Memory B cell (primary cell): ENCODE data around the gene VSTM1.
"Not testable (repeated sequence)": the region's sequence is repeated elsewhere in the genome, so short reads cannot be mapped to it uniquely, and the experiment has no call there.

Source experiments
- ATAC-seq: fragments of 150-1000 bp; cut with Tn5 transposase; 2 replicates; pipeline ENCODE4 v1.10.0; 2021; ENCODE audit warnings: low read depth, mild to moderate bottlenecking, moderate library complexity
- DNase-seq, 2 donors: peaks; one replicate each; pipeline ENCODE4 v3.0.0; 2022; ENCODE audit warnings: low spot score in 2 of 2
- H3K27ac Mint-ChIP-seq: one replicate; pipeline ENCODE4 v1.8.0; 2022; ENCODE audit warnings: mild to moderate bottlenecking, moderate library complexity, mixed read lengths
- H3K27me3 Mint-ChIP-seq: one replicate; pipeline ENCODE4 v1.8.0; 2022; ENCODE audit warnings: mixed read lengths
- H3K36me3 Mint-ChIP-seq: one replicate; pipeline ENCODE4 v1.8.0; 2022; ENCODE audit warnings: mild to moderate bottlenecking, mixed read lengths
- H3K4me1 Mint-ChIP-seq: one replicate; pipeline ENCODE4 v1.8.0; 2022; ENCODE audit warnings: mixed read lengths
- H3K4me3 Mint-ChIP-seq: one replicate; pipeline ENCODE4 v1.8.0; 2022; ENCODE audit warnings: mild to moderate bottlenecking, moderate library complexity, mixed read lengths
- H3K9me3 Mint-ChIP-seq: one replicate; pipeline ENCODE4 v1.8.0; 2022; ENCODE audit warnings: mixed read lengths

The VSTM1 gene

GRCh38 chr19:54040003-54040402, 23.7 kb downstream of the VSTM1 start:
- Mint-ChIP-seq H3K4me1 (no peaks in the 10 kb centered on the region), H3K36me3 (no peaks in the 10 kb centered on the region), H3K4me3 (no peak overlapping the region), H3K27me3 (peaks cover 1% of the 10 kb centered on the region), H3K9me3 (peaks cover 6% of the 10 kb centered on the region), H3K27ac (no peak overlapping the region)
- DNase-seq (no peak), ATAC-seq (no peak)

- H3K4me3 Mint-ChIP-seq, H3K36me3 Mint-ChIP-seq, H3K4me1 Mint-ChIP-seq, H3K27ac Mint-ChIP-seq, H3K9me3 Mint-ChIP-seq, DNase-seq, ATAC-seq, H3K27me3 Mint-ChIP-seq: not testable (repeated sequence)
Observed at GRCh38 chr19:54036542-54036941, 27.2 kb downstream of the VSTM1 start.

DNA sequence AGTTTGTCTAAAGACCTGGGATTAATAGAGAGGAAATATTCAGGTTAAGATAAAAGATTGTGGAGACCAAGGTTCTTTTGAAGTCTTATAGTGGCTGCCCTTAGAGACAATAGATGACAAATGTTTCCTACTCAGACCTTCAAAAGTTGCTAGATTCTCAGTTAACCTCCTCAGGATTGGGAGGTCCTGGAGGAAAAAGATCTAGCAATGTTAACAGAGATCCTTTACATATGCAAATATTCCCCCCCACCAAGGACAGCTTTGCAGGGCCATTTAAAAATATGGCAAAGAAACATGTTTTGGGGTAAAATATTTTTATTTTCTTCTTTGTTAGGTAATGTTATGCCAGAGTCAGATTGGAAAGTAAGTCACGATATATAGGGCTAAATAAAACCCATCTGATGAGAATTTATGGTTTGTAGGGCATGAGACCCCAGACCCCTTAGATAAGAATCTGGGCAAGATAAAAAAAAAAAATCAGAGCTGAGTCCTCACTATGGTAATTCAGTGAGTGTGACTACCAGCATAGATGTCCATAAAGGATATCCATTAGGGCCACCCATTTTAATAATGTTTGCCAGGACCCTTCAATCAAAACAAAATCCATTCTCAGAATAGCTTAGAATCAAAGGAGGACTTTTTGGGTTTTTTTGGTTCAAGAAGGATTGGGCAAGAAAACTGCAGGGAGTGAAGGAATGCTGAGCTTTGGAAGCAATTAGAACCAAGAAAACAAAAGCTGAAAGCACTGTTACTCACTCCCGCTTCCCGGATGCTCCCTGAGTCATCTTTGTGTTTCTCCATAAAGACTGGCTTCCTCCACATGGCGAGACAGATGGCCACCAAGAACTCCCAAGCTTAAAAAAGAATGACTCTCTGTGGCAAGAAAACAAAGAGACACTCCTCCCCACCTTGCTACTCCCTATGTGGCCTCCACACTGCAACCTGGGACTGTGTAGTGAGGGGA, 28.2 kb downstream of the VSTM1 start:
- DNase-seq (no peak), ATAC-seq (no peak)
- Mint-ChIP-seq H3K4me1 (no peaks in the 10 kb centered on the region), H3K4me3 (no peak overlapping the region), H3K9me3 (peaks cover 5% of the 10 kb centered on the region), H3K27me3 (peaks cover 3% of the 10 kb centered on the region), H3K27ac (no peak overlapping the region), H3K36me3 (no peaks in the 10 kb centered on the region)

- no peak overlapping the region for H3K27ac Mint-ChIP-seq
- DNase-seq (no peak), ATAC-seq (no peak)
- peaks cover 8% of the 10 kb centered on the region for H3K27me3 Mint-ChIP-seq
- H3K9me3 Mint-ChIP-seq: peaks cover 2% of the 10 kb centered on the region
- no peaks in the 10 kb centered on the region for H3K4me1 Mint-ChIP-seq
- H3K4me3 Mint-ChIP-seq: no peak overlapping the region
- no peaks in the 10 kb centered on the region for H3K36me3 Mint-ChIP-seq
Observed at GRCh38 chr19:54030895-54031586, 32.7 kb downstream of the VSTM1 start.

- ATAC-seq: no peak
- peaks cover 8% of the 10 kb centered on the region for H3K27me3 Mint-ChIP-seq
- no peaks in the 10 kb centered on the region for H3K36me3 Mint-ChIP-seq
Observed at GRCh38 chr19:54029930-54030490, 33.7 kb downstream of the VSTM1 start.

GRCh38 chr19:54029301-54029700, 34.4 kb downstream of the VSTM1 start:
- no peaks in the 10 kb centered on the region for H3K36me3 Mint-ChIP-seq
- no peaks in the 10 kb centered on the region for H3K4me1 Mint-ChIP-seq
- peaks cover 8% of the 10 kb centered on the region for H3K27me3 Mint-ChIP-seq

More at GRCh38 chr19:54029930-54030490, 33.7 kb downstream of the VSTM1 start:
- no peak overlapping the region for H3K27ac Mint-ChIP-seq
- peak in 1 of 2 donors; percentile 27 for DNase-seq
- H3K4me3 Mint-ChIP-seq: no peak overlapping the region
- no peaks in the 10 kb centered on the region for H3K4me1 Mint-ChIP-seq
- H3K9me3 Mint-ChIP-seq: peaks cover 2% of the 10 kb centered on the region

GRCh38 chr19:54026656-54027055, 37.0 kb downstream of the VSTM1 start:
- H3K4me3 Mint-ChIP-seq: no peak overlapping the region
- H3K27me3 Mint-ChIP-seq: peaks cover 11% of the 10 kb centered on the region
- no peak overlapping the region for H3K27ac Mint-ChIP-seq
- peaks cover 3% of the 10 kb centered on the region for H3K9me3 Mint-ChIP-seq
- ATAC-seq (no peak), DNase-seq (no peak)
- H3K4me1 Mint-ChIP-seq: no peaks in the 10 kb centered on the region
- H3K36me3 Mint-ChIP-seq: peaks cover under 1% of the 10 kb centered on the region

More at GRCh38 chr19:54029301-54029700, 34.4 kb downstream of the VSTM1 start:
- no peak overlapping the region for H3K27ac Mint-ChIP-seq
- ATAC-seq (no peak), DNase-seq (no peak)
- H3K4me3 Mint-ChIP-seq: no peak overlapping the region
- peaks cover 2% of the 10 kb centered on the region for H3K9me3 Mint-ChIP-seq

GRCh38 chr19:54024660-54025059, 39.0 kb downstream of the VSTM1 start:
- DNase-seq (no peak), ATAC-seq (no peak)
- H3K27me3 Mint-ChIP-seq: peaks cover 11% of the 10 kb centered on the region
- H3K27ac Mint-ChIP-seq: no peak overlapping the region
- peaks cover 4% of the 10 kb centered on the region for H3K9me3 Mint-ChIP-seq
- H3K4me3 Mint-ChIP-seq: no peak overlapping the region
- H3K36me3 Mint-ChIP-seq: peaks cover 4% of the 10 kb centered on the region
- no peaks in the 10 kb centered on the region for H3K4me1 Mint-ChIP-seq

GRCh38 chr19:54023191-54023590, 40.5 kb downstream of the VSTM1 start:
- H3K27ac Mint-ChIP-seq: no peak overlapping the region
- peaks cover 4% of the 10 kb centered on the region for H3K9me3 Mint-ChIP-seq
- H3K27me3 Mint-ChIP-seq: peaks cover 8% of the 10 kb centered on the region
- H3K36me3 Mint-ChIP-seq: peaks cover 4% of the 10 kb centered on the region
- H3K4me3 Mint-ChIP-seq: no peak overlapping the region
- no peak for DNase-seq
- ATAC-seq: no peak
- no peaks in the 10 kb centered on the region for H3K4me1 Mint-ChIP-seq

GRCh38 chr19:54021932-54022331, 41.8 kb downstream of the VSTM1 start:
- Mint-ChIP-seq H3K9me3 (peaks cover 6% of the 10 kb centered on the region), H3K27me3 (peaks cover 11% of the 10 kb centered on the region), H3K4me3 (no peak overlapping the region), H3K27ac (no peak overlapping the region), H3K4me1 (no peaks in the 10 kb centered on the region), H3K36me3 (peaks cover 4% of the 10 kb centered on the region)
- DNase-seq (no peak), ATAC-seq (no peak)

GRCh38 chr19:54021363-54021762, 42.3 kb downstream of the VSTM1 start:
- peaks cover 4% of the 10 kb centered on the region for H3K36me3 Mint-ChIP-seq
- DNase-seq (no peak), ATAC-seq (no peak)
- H3K4me3 Mint-ChIP-seq: no peak overlapping the region
- peaks cover 11% of the 10 kb centered on the region for H3K27me3 Mint-ChIP-seq
- H3K27ac Mint-ChIP-seq: no peak overlapping the region
- H3K9me3 Mint-ChIP-seq: peaks cover 6% of the 10 kb centered on the region
- H3K4me1 Mint-ChIP-seq: no peaks in the 10 kb centered on the region

DNA sequence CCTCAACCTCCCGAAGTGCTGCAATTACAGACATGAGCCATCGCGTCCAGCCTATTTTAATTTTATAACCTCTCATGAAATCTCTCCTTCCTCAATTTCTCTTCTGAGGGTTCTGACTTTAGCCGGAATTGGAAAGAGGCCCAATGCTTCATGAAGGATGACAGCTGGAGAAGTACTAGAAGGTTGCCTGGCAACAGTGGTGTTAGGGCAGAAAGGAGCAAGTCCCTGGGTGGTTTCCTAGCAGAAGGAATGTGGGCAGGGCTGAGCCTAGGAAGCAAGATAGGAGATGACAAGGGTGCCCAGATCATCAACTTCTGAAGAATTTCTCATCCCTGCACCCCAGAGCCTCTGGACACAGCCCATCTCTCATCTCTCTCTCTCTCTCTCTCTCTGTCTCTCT, 46.4 kb downstream of the VSTM1 start:
- ATAC-seq (no peak), DNase-seq (no peak)
- Mint-ChIP-seq H3K9me3 (peaks cover 10% of the 10 kb centered on the region), H3K4me3 (no peak overlapping the region), H3K4me1 (peaks cover 3% of the 10 kb centered on the region), H3K36me3 (peaks cover 6% of the 10 kb centered on the region), H3K27ac (no peak overlapping the region), H3K27me3 (peaks cover 9% of the 10 kb centered on the region)

DNA sequence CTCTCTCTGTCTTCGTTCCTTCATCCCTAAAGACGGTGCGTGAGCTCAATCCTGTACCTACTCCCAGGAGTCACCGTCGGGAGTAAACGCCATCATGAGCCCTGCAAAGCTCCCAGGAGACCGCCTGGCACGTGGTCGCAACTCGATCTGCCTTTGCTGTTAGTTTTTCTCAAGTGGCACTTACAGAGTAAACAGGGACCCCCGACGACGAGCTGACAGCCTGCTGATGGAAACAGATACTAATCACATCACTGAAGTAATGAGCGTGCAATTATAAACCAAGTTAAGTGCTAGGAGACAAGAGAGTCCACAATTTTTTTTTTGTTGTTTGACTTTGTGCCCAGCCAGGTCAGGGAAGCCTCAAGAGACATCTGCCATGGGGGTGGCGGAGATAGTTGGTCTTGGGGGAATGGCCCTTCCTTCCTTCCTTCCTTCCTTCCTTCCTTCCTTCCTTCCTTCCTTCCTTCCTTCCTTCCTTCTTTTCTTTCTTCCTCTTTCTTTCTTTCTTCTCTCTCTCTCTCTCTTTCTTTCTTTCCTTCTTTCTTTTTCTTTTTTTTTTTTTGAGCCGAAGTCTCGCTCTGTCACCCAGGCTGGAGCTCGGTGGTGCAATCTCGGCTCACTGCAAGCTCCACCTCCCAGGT, 48.7 kb downstream of the VSTM1 start:
- Mint-ChIP-seq H3K4me1 (peaks cover 3% of the 10 kb centered on the region), H3K36me3 (peaks cover 5% of the 10 kb centered on the region), H3K27ac (no peak overlapping the region), H3K4me3 (no peak overlapping the region), H3K27me3 (peaks cover 7% of the 10 kb centered on the region), H3K9me3 (peaks cover 9% of the 10 kb centered on the region)
- DNase-seq (no peak), ATAC-seq (no peak)

GRCh38 chr19:54013866-54014265, 49.8 kb downstream of the VSTM1 start:
- Mint-ChIP-seq H3K27ac (no peak overlapping the region), H3K36me3 (peaks cover 5% of the 10 kb centered on the region)
- ATAC-seq: no peak

More at GRCh38 chr19:54013866-54014265, 49.8 kb downstream of the VSTM1 start:
- H3K4me3 Mint-ChIP-seq: no peak overlapping the region
- peaks cover 3% of the 10 kb centered on the region for H3K4me1 Mint-ChIP-seq
- no peak for DNase-seq
- H3K27me3 Mint-ChIP-seq: peaks cover 7% of the 10 kb centered on the region
- H3K9me3 Mint-ChIP-seq: peaks cover 9% of the 10 kb centered on the region
